Measurements from ENCODE around the gene PTPDC1. TPM values are rescaled to one million over a fixed set of nuclear protein-coding genes. Genes with fewer than 3 reads are reported as not detected.

The PTPDC1 gene
- total and polyA plus RNA-seq, 2 experiments from 2014 or later: 4.4 to 6.1 TPM

- no peak overlapping the region for H3K4me3 ChIP-seq
- TF ChIP-seq EZH2 (IDR thresholded peaks at IDR 0.05; ENCODE audit: insufficient read depth, poor library complexity, severe bottlenecking): no peak
- no peak for TF ChIP-seq EZH2phosphoT487 (IDR thresholded peaks at IDR 0.05; ENCODE audit: insufficient read depth, low read depth)
- H3K4me2 ChIP-seq (ENCODE audit: unreplicated experiment): no peak overlapping the region
- H3K9me3 ChIP-seq (ENCODE audit: low read depth): no peaks in the 10 kb centered on the region
- in situ Hi-C loops (cut with MboI): no loop called here
- DNase-seq: no peak
- H3K36me3 ChIP-seq (ENCODE audit: low read depth): no peaks in the 10 kb centered on the region
- no peak overlapping the region for H3K27ac ChIP-seq
- 98 to 100% methylated on average over 2 of the region's 2 CpGs for WGBS, 2 experiments (ENCODE audit: low coverage in 1 of 2, low lambda C conversion rate in 2 of 2, missing lambda C conversion rate in 2 of 2)
- no peaks in the 10 kb centered on the region for H3K27me3 ChIP-seq (replicated peaks; ENCODE audit: insufficient read depth)
- H3K79me2 ChIP-seq (ENCODE audit: insufficient read depth): no peaks in the 10 kb centered on the region
- H3K9me2 ChIP-seq (ENCODE audit: insufficient read depth): no peaks in the 10 kb centered on the region
- H3K4me1 ChIP-seq (ENCODE audit: insufficient read depth): no peaks in the 10 kb centered on the region
- no peaks in the 10 kb centered on the region for H4K20me1 ChIP-seq (ENCODE audit: insufficient read depth)
- H3F3A ChIP-seq (ENCODE audit: insufficient read depth): no peaks in the 10 kb centered on the region
- no peak overlapping the region for H3K9ac ChIP-seq
- no peak overlapping the region for H2AFZ ChIP-seq
Measured at GRCh38 chr9:94079236-94079635, 5.0 kb upstream of the PTPDC1 start.

- Histone ChIP-seq H3K27me3 (replicated peaks; ENCODE audit: insufficient read depth) (no peaks in the 10 kb centered on the region), H3K9ac (no peak overlapping the region), H3K9me3 (ENCODE audit: low read depth) (no peaks in the 10 kb centered on the region), H3K4me3 (no peak overlapping the region), H4K20me1 (ENCODE audit: insufficient read depth) (no peaks in the 10 kb centered on the region), H3K36me3 (ENCODE audit: low read depth) (no peaks in the 10 kb centered on the region), H2AFZ (no peak overlapping the region), H3F3A (ENCODE audit: insufficient read depth) (0 out of 2 replicates have a peak, but pooled peaks cover 6% of the 10 kb centered on the region), H3K27ac (no peak overlapping the region), H3K79me2 (ENCODE audit: insufficient read depth) (no peaks in the 10 kb centered on the region), H3K9me2 (ENCODE audit: insufficient read depth) (no peaks in the 10 kb centered on the region), H3K4me1 (ENCODE audit: insufficient read depth) (no peaks in the 10 kb centered on the region), H3K4me2 (ENCODE audit: unreplicated experiment) (no peak overlapping the region)
- TF ChIP-seq EZH2 (IDR thresholded peaks at IDR 0.05; ENCODE audit: insufficient read depth, poor library complexity, severe bottlenecking): no peak
- TF ChIP-seq EZH2phosphoT487 (IDR thresholded peaks at IDR 0.05; ENCODE audit: insufficient read depth, low read depth): no peak
- in situ Hi-C loops (cut with MboI): no loop called here
- DNase-seq: no peak
- 92 to 96% methylated on average over 2 of the region's 2 CpGs for WGBS, 2 experiments (ENCODE audit: low coverage in 1 of 2, low lambda C conversion rate in 2 of 2, missing lambda C conversion rate in 2 of 2)
Measured at GRCh38 chr9:94080249-94080648, 4.0 kb upstream of the PTPDC1 start.

GRCh38 chr9:94081435-94081834 is 2.8 kb upstream of the PTPDC1 start:
- Histone ChIP-seq H3K4me2 (ENCODE audit: unreplicated experiment) (no peak overlapping the region), H4K20me1 (ENCODE audit: insufficient read depth) (no peaks in the 10 kb centered on the region), H3K9me3 (ENCODE audit: low read depth) (no peaks in the 10 kb centered on the region), H2AFZ (no peak overlapping the region), H3K36me3 (ENCODE audit: low read depth) (no peaks in the 10 kb centered on the region), H3K9me2 (ENCODE audit: insufficient read depth) (no peaks in the 10 kb centered on the region), H3K4me3 (no peak overlapping the region), H3K79me2 (ENCODE audit: insufficient read depth) (no peaks in the 10 kb centered on the region), H3K4me1 (ENCODE audit: insufficient read depth) (peaks cover 11% of the 10 kb centered on the region), H3K9ac (no peak overlapping the region), H3K27ac (no peak overlapping the region), H3K27me3 (replicated peaks; ENCODE audit: insufficient read depth) (no peaks in the 10 kb centered on the region), H3F3A (ENCODE audit: insufficient read depth) (peaks cover 16% of the 10 kb centered on the region)
- no peak for TF ChIP-seq EZH2 (IDR thresholded peaks at IDR 0.05; ENCODE audit: insufficient read depth, poor library complexity, severe bottlenecking)
- TF ChIP-seq EZH2phosphoT487 (IDR thresholded peaks at IDR 0.05; ENCODE audit: insufficient read depth, low read depth): no peak
- in situ Hi-C loops (cut with MboI): no loop called here
- 90 to 91% methylated on average over 4 of the region's 4 CpGs for WGBS, 2 experiments (ENCODE audit: low coverage in 1 of 2, low lambda C conversion rate in 2 of 2, missing lambda C conversion rate in 2 of 2)
- DNase-seq: no peak

GRCh38 chr9:94081864-94082463 is 2.3 kb upstream of the PTPDC1 start:
- H3K9me3 ChIP-seq (ENCODE audit: low read depth): no peaks in the 10 kb centered on the region
- no peaks in the 10 kb centered on the region for H3K9me2 ChIP-seq (ENCODE audit: insufficient read depth)
- H3K79me2 ChIP-seq (ENCODE audit: insufficient read depth): no peaks in the 10 kb centered on the region
- no peak overlapping the region for H2AFZ ChIP-seq
- in situ Hi-C loops (cut with MboI): no loop called here
- H4K20me1 ChIP-seq (ENCODE audit: insufficient read depth): no peaks in the 10 kb centered on the region
- H3F3A ChIP-seq (ENCODE audit: insufficient read depth): peaks cover 22% of the 10 kb centered on the region
- 95 to 96% methylated on average over 8 of the region's 8 CpGs for WGBS, 2 experiments (ENCODE audit: low coverage in 1 of 2, low lambda C conversion rate in 2 of 2, missing lambda C conversion rate in 2 of 2)
- TF ChIP-seq EZH2phosphoT487 (IDR thresholded peaks at IDR 0.05; ENCODE audit: insufficient read depth, low read depth): no peak
- H3K4me2 ChIP-seq (ENCODE audit: unreplicated experiment): no peak overlapping the region
- peaks cover 16% of the 10 kb centered on the region for H3K4me1 ChIP-seq (ENCODE audit: insufficient read depth)
- H3K9ac ChIP-seq: no peak overlapping the region
- no peaks in the 10 kb centered on the region for H3K27me3 ChIP-seq (replicated peaks; ENCODE audit: insufficient read depth)
- no peak for DNase-seq
- H3K36me3 ChIP-seq (ENCODE audit: low read depth): no peaks in the 10 kb centered on the region
- no peak overlapping the region for H3K27ac ChIP-seq
- no peak overlapping the region for H3K4me3 ChIP-seq

GRCh38 chr9:94082553-94082952 is 1.7 kb upstream of the PTPDC1 start:
- Histone ChIP-seq H3K4me2 (ENCODE audit: unreplicated experiment) (no peak overlapping the region), H2AFZ (no peak overlapping the region), H3K4me1 (ENCODE audit: insufficient read depth) (peaks cover 21% of the 10 kb centered on the region), H4K20me1 (ENCODE audit: insufficient read depth) (no peaks in the 10 kb centered on the region), H3K9me3 (ENCODE audit: low read depth) (no peaks in the 10 kb centered on the region), H3K4me3 (no peak overlapping the region), H3K36me3 (ENCODE audit: low read depth) (no peaks in the 10 kb centered on the region), H3F3A (ENCODE audit: insufficient read depth) (peaks cover 25% of the 10 kb centered on the region), H3K9me2 (ENCODE audit: insufficient read depth) (no peaks in the 10 kb centered on the region), H3K27me3 (replicated peaks; ENCODE audit: insufficient read depth) (no peaks in the 10 kb centered on the region), H3K27ac (no peak overlapping the region), H3K9ac (no peak overlapping the region), H3K79me2 (ENCODE audit: insufficient read depth) (no peaks in the 10 kb centered on the region)
- in situ Hi-C loops (cut with MboI): no loop called here
- WGBS, 2 experiments (ENCODE audit: low coverage in 1 of 2, low lambda C conversion rate in 2 of 2, missing lambda C conversion rate in 2 of 2): 93 to 97% methylated on average over 3 of the region's 3 CpGs
- TF ChIP-seq EZH2phosphoT487 (IDR thresholded peaks at IDR 0.05; ENCODE audit: insufficient read depth, low read depth) (no peak), EZH2 (IDR thresholded peaks at IDR 0.05; ENCODE audit: insufficient read depth, poor library complexity, severe bottlenecking) (no peak)
- no peak for DNase-seq

Measured in GM23248 (cell line).